SK-N-MC (cell line): ENCODE data around the gene EIF4EBP3.

Experiments
- EZH2 ChIP-seq: fragments of 200-600 bp; sonication (generic); IDR thresholded peaks from one replicate; pipeline ENCODE4 v1.6.1; 2017; ENCODE audit warnings: antibody characterized with exemption
- FOXP2 ChIP-seq: optimal IDR thresholded peaks from 2 replicates; pipeline ENCODE3; 2011; ENCODE audit warnings: mild to moderate bottlenecking, moderate library complexity; ENCODE audit not compliant: insufficient read depth; ENCODE audit errors: extremely low read length, control extremely low read depth

DNA sequence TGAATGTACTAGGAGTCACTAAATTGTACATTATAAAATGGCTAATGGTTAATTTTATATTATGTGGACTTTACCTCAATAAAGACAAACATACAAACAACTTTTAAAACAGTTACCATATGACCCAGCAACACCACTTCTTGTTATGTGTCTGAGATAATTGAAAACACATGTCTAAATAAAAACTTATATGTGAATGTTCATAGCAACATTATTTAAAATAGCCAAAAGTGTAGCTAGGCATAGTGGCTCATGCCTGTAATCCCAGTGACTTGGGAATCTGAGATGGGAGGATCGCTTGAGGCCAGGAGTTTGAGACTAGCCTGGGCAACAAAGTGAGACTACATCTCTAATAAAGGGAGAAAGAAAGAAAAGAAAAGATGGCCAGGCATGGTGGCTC is 40.0 kb downstream of the EIF4EBP3 start:
- TF ChIP-seq EZH2 = no peak
- TF ChIP-seq FOXP2 = no peak
